Stimulated activated CD8-positive, alpha-beta memory T cell treated with anti-CD3 and anti-CD28 coated beads, Interleukin-12 subunit alpha, Interleukin-12 subunit beta, amount 100 ng/mL, for 1 hour (primary cell): ENCODE data around the gene TPM2.

Source experiments
- DNase-seq: peaks from one replicate; pipeline ENCODE4 v3.0.0-alpha.2; 2020; ENCODE audit warnings: low read depth

The TPM2 gene

GRCh38 chr9:35691757-35692301 lies 2.1 kb upstream of the TPM2 start:
- DNase-seq = no peak

DNA sequence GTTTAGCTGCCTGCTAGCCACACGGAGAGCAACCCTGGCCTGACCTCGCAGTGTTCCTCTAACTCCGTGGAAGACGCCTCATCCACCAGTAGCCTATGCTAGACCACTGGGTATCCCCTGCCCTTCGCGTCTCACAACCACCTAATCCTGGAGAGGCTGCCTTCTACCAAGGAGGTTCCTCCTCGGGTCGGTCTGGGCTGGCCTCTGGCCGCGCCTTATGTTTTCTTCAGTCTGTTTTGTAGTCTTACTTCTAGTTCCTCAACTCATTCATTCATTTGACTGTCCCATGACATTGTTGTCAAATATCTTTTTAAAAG lies 1.6 kb upstream of the TPM2 start:
- DNase-seq = no peak

DNA sequence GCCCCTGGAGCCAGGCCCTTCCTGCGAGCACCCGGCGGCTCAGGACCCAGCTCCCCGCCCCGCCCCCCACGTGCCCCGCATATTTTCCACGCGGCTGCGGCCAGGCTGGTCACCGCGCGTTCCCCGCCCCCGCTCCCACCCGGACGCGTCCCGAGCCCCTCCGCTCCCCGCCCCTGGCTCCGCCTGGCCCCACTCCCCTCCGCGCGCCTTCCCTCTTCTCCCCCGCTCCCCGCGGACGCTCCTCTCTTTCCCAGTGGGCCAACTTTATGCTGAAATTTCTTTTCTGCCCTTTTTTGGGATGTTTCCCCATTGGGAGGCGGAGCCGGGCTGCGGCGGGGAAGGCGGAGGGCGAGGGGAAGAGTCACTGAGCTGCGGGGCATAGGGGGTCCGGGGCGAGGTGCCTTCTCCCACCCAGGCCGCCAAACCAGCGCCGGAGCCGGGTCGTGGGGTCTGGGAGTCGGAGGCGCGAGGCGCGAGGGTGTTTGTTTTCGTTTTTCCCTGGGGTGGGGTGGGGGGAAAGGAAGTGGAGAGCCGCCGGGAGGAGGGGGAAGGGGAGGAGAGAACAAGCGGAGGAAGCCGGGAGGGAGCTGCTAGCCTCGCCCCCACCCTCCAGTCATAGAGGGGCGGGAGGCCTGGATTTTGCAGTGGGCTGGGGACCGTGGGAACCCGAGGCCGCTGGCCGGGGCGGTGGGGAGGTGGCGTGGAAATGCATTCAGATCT lies 1.0 kb upstream of the TPM2 start:
- no peak for DNase-seq

GRCh38 chr9:35690294-35690613 lies 529 bp upstream of the TPM2 start:
- no peak for DNase-seq

GRCh38 chr9:35688558-35689541 lies 875 bp downstream of the TPM2 start:
- no peak for DNase-seq

DNA sequence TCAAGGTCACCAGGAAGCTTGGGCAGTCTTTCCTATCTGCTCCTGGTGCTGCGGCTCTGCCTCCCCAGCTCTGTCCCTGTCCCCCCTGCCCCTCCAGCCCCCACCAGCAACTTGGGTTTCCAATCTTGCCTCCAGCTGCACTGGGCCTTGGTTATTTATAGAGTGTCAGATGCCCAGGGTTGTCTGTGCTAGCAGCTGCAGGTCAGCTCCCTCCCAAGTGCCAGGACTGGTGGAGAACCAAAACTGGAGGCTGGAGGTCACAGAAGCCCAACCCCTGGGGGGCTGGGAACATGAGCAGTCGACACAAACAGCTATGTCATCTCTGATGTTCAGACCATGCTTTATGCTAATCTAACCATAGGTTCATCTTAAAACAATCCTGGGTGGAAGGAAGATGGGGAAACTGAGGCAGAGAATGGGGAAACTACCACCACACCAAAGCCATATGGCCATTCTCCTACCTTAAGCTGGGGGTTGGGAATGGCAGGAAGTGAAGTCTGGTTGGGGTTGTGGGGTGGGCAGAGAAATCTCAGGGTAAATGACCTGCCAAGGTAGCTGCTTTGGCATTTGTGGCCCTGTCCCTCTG lies 1.7 kb downstream of the TPM2 start:
- no peak for DNase-seq

DNA sequence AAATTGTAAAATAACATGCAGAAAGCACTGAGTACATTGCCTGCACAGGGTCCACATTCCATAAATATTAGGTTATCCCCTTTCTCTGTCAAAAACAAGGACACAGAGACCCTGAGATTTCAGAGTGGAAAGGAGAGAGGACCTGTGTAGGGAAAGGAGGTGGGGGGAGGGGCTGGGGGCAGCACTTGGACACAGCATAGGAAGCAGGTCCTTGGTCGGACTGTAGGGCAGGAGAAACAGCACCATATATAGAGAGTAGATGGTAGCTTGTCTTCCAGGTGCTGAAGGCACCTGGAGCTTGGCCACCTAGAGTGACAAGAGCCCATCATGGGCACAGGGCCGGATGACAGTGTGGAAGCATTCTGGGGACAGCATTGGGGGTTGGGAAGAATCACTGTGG lies 2.4 kb downstream of the TPM2 start:
- DNase-seq = no peak

DNA sequence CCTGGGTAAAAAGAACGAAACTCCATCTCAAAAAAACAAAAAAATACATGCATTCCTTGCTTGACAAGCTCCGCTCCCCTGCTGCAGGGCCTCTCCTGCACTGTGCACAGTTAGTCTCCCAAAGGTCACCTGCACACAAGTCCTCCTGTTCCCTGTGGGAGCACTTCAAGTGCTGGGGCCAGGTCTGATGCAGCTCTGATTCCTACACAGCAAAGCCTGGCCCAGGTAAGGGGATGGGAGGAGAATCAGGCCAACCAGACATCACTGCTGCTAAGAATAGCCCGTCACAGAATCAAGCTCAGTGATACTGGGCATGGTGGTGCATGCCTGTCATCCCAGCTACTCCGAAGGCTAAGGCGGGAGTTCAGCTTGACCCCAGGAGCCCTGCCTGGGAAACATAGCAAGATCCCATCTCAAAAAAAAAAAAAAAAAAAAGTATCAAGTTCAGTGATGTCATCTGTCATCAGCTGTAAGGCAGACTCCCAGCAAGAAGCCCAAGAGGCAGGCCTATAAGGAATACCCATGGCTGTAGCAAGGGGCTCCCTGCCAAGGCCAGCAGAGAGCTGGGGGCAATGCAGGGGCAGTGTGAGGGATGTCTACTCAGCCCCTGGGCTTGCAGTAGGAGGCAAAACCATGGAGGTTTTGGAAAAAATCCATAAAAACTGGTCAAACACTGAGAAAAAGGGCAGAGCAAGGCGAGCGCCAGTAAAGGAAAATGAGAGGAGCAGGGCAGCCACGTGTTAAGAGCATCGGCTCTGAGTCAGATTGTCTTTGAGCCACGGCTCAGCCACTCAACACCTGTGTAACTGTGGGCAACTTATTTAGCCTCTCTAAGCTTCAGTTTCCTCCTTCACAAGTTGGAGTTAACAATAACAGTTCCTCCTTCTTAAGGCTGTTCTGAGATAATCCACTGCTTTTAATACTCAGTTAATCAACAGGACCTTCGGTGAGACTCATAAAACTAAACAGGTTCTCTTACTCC lies 3.2 kb downstream of the TPM2 start:
- no peak for DNase-seq

DNA sequence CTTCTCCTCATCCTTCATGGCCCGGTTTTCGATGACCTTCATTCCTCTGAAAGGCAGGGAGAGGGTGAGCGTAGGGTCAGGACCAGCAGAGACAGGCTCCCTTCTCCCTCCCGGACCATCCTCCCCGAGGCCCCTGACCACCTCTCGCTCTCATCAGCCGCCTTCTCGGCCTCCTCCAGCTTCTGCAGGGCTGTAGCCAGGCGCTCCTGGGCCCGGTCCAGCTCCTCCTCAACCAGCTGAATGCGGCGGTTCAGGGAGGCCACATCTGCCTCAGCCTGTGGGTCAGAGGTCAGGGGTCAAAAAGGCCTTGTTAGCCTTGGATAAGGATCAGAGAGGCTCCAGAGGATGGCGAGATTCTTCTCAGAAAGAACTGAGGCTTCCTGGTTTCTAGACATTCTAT lies 4.2 kb downstream of the TPM2 start:
- DNase-seq = no peak

- no peak for DNase-seq
These were observed 4.8 kb downstream of the TPM2 start for GRCh38 chr9:35684921-35685320.

DNA sequence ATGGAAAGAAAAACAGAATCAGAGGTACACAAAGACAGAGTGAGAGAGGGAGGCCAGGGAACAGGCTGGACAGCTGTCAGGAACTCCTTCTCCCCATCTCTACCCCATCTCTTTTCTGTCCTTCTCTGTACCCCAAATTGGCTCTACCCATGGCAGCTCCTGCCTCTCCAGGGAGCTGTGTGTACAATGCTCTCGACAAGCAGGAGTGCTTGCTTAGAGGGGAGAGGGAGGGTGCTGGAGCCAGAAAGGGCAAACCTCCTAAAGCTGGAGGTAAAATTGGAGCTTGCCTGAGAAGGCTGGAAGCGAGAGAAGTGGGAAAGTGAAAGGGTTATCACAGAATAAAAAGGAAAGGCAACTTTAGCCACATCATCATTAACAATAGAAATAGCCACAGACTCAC lies 6.4 kb downstream of the TPM2 start:
- DNase-seq = no peak

GRCh38 chr9:35682520-35683315 lies 7.0 kb downstream of the TPM2 start:
- no peak for DNase-seq

GRCh38 chr9:35682051-35682450 lies 7.7 kb downstream of the TPM2 start:
- no peak for DNase-seq

DNA sequence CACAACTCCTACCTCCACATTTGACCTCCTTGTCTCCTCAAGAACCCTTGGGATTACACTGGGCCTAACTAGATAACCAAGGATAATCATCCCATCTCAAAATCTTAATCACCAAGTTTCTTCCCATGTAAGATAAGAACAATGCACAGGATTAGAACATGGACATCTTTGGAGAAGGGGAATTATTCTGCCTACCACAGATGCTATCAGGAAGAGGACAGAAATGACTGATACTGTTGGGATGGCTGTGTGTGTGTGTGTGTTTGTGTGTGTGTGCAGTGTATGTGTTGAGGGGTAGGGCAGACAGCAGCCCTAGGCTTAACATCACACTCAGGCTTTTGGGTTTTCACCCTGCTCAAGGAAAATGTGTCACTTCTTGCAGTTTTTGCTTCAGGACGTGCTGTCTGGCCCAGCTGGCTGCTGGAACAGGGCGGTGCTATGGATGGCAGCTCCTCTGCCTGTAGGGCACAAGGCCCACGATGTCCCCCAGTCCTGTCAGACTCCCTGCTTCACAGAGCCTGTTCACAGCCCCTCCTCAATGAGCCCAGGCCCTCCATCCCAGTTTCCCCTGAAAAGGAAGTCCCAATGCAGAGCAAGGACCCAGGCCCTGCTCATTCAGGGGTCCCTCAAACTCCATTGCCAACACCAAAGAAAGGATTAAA lies 8.3 kb downstream of the TPM2 start:
- DNase-seq = no peak

DNA sequence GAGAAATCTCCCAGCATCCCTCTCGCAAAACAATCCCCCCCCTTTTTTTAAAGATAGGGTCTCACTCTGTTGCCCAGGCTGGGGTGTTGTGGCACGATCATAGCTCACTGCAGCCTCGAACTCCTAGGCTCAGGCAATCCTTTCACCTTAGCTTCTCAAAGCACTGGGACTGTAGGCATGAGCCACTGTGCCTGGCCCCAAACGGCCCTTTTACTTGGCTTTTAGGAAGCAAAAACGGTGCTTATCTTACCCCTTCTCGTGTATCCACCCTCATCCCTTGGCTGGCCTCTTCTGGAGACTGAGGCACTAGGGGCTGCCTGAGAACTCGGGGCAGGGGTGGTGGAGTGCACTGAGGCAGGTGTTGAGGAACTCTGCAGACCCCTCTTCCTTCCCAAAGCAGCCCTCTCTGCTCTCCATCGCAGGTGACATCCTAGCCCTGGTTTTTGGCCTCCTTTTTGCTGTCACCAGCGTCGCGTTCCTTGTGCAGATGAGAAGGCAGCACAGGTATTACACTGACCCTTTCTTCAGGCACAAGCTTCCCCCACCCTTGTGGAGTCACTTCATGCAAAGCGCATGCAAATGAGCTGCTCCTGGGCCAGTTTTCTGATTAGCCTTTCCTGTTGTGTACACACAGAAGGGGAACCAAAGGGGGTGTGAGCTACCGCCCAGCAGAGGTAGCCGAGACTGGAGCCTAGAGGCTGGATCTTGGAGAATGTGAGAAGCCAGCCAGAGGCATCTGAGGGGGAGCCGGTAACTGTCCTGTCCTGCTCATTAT lies 9.2 kb downstream of the TPM2 start:
- DNase-seq = no peak

- DNase-seq = no peak
These were observed 9.9 kb downstream of the TPM2 start for GRCh38 chr9:35679766-35680330.

- DNase-seq = no peak
These were observed 10.6 kb downstream of the TPM2 start for GRCh38 chr9:35679091-35679490.

- DNase-seq = no peak
These were observed 13.9 kb downstream of the TPM2 start for GRCh38 chr9:35675732-35676392.

GRCh38 chr9:35675204-35675603 lies 14.5 kb downstream of the TPM2 start:
- DNase-seq = no peak
